RWPE1 (cell line): ENCODE results near the gene ADAMTS14.
A peak's percentile ranks its signal among the peaks of the same experiment; 100 is the strongest.
"Not testable (repeated sequence)": the region's sequence is repeated elsewhere in the genome, so short reads cannot be mapped to it uniquely, and the experiment has no call there.

Experiments used
- CTCF ChIA-PET: fragments of 350-600 bp; sonication (Branson Sonifier 250); formaldehyde crosslinking; extraction: SDS; loops from one replicate; lab custom pipeline; 2021; lab: Yijun Ruan, JAX
- POLR2A ChIA-PET: fragments of 400-600 bp; formaldehyde crosslinking; extraction: SDS; loops from one replicate; lab custom pipeline; 2020; ENCODE audit warnings: antibody characterized with exemption; ENCODE audit not compliant: low non-redundant PET; lab: Yijun Ruan, JAX
- DNase-seq: peaks from one replicate; pipeline ENCODE4 v3.0.0; 2012; ENCODE audit warnings: low spot score
- H3K27ac ChIP-seq: fragments of 450-650 bp; 2 replicates; pipeline ENCODE4 v1.5.1; 2017
- CTCF ChIP-seq: fragments of 450-650 bp; conservative IDR thresholded peaks from 2 replicates; pipeline ENCODE4 v1.5.1; 2017; ENCODE audit warnings: low read depth, mild to moderate bottlenecking

Gene ADAMTS14

DNA sequence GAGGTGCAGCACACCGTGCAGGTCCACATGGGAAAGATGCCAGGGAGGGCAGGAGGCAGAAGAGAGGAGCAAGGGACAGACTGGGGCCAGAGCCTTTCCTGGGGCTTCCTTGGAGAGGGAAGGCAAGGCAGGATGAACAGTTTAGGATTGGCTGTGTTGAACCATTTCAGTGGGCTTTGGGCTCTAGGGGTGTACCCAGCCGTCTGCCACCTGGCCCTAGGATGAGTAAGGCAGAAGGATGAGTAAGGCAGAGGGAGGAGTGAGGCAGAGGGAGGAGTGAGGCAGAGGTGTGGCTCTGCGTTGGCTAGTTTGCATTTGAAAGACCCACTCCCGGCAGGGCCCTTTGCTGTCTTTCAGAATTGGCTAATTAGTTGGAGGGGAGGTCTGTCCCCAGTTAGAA lies 38.3 kb upstream of the ADAMTS14 start:
- CTCF ChIA-PET = no interaction called here
- no peak overlapping the region for H3K27ac ChIP-seq
- TF ChIP-seq CTCF = no peak
- POLR2A ChIA-PET = no interaction called here
- DNase-seq = peak; percentile 81

GRCh38 chr10:70634515-70634914 lies 37.8 kb upstream of the ADAMTS14 start:
- H3K27ac ChIP-seq, DNase-seq, POLR2A ChIA-PET, CTCF ChIA-PET: not testable (repeated sequence)

GRCh38 chr10:70639640-70640383 lies 32.5 kb upstream of the ADAMTS14 start:
- H3K27ac ChIP-seq, DNase-seq, POLR2A ChIA-PET, CTCF ChIA-PET: not testable (repeated sequence)

- CTCF ChIA-PET = interaction anchor here (0.7 kb wide), 1 partner anchor 26 kb away, joined by 4 read pairs; no protein-coding TSS in a partner anchor
- POLR2A ChIA-PET, DNase-seq, H3K27ac ChIP-seq: not testable (repeated sequence)
Observed at GRCh38 chr10:70643272-70643671, 29.0 kb upstream of the ADAMTS14 start.

GRCh38 chr10:70644959-70645358 lies 27.3 kb upstream of the ADAMTS14 start:
- DNase-seq = not testable (repeated sequence)
- ChIA-PET CTCF (interaction anchor here (0.6 kb wide), 1 partner anchor 29 kb away, joined by 4 read pairs; no protein-coding TSS in a partner anchor), POLR2A (interaction anchor here (0.5 kb wide), 1 partner anchor 1233 kb away, joined by 3 read pairs; no protein-coding TSS in a partner anchor)

GRCh38 chr10:70647086-70647485 lies 25.2 kb upstream of the ADAMTS14 start:
- ChIA-PET POLR2A (no interaction called here), CTCF (no interaction called here)
- no peak for DNase-seq
- no peak overlapping the region for H3K27ac ChIP-seq
- no peak for TF ChIP-seq CTCF

More at GRCh38 chr10:70644959-70645358, 27.3 kb upstream of the ADAMTS14 start:
- not testable (repeated sequence) for H3K27ac ChIP-seq

DNA sequence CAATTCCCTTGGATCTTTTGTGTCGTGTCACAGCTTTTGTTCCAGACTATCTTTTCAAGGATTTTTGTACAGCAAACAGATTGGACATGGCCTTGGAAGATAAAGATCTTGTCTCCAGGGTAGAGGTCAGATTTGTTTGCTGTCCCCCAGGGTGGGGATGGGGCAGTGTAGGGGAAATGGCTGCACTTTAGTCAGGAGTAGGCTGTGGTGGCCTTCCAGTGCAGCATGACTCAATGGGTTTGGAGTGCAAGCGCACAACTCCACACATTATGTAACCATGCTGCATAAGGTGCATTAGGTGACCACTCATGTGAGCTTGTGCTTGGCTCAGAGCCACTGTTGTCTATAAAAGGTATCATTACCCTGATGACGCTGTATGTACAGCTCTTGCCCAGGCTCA lies 23.9 kb upstream of the ADAMTS14 start:
- TF ChIP-seq CTCF = no peak
- ChIA-PET POLR2A (no interaction called here), CTCF (no interaction called here)
- no peak overlapping the region for H3K27ac ChIP-seq
- DNase-seq = no peak

DNA sequence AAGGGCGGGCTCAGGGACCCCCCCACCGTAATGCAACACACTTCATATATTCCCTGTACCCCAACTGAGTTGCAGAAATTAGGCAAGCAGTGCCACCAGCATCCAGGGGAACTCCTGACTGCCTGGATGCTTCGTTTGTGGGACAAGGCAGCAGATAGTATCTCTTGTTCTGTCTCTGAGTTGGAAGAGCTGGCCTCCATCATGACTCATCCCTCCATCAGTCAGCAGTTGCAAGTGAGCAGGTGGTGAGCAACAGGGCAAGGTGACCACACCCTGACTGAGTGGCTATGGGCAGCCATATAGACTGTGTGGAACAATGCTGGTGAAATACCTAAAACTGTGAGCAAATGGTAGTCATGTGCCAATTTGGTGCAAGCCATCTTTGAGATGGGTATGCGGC lies 22.8 kb upstream of the ADAMTS14 start:
- DNase-seq = peak; percentile 95
- TF ChIP-seq CTCF = no peak
- POLR2A ChIA-PET = no interaction called here
- CTCF ChIA-PET = no interaction called here
- H3K27ac ChIP-seq = peak overlapping the region; percentile 16; the same call in 1 of the 2 replicates
